Neural cell (in vitro differentiated cells): ENCODE data around the gene ZNF22. TPM values are rescaled to one million over a fixed set of nuclear protein-coding genes. Genes with fewer than 3 reads are reported as not detected.
"Not testable (repeated sequence)": the region's sequence is repeated elsewhere in the genome, so short reads cannot be mapped to it uniquely, and the experiment has no call there.

ENCODE experiments used
- H2AFZ ChIP-seq: fragments of 200-600, 300-800 bp; sonication (generic), shearing (Covaris generic); 2 replicates; pipeline ENCODE4 v1.6.0; 2014; ENCODE audit warnings: low read depth, mild to moderate bottlenecking, antibody characterized with exemption, low read length, moderate library complexity
- H3F3A ChIP-seq: fragments of 200-600 bp; shearing (Covaris generic); 2 replicates; pipeline ENCODE4 v1.6.1; 2016; ENCODE audit warnings: mild to moderate bottlenecking, moderate library complexity, mixed read lengths, antibody characterized with exemption, low read length; ENCODE audit not compliant: insufficient read depth, poor library complexity, severe bottlenecking
- H3K27ac ChIP-seq: fragments of 200-600, 300-800 bp; sonication (generic), shearing (Covaris generic); 2 replicates; pipeline ENCODE4 v1.5.1; 2014; ENCODE audit warnings: mild to moderate bottlenecking, low read length, moderate library complexity
- H3K27me3 ChIP-seq: fragments of 300-800, 200-600 bp; sonication (generic), shearing (Covaris generic); 2 replicates; pipeline ENCODE4 v1.6.0; 2014; ENCODE audit warnings: mild to moderate bottlenecking, low read depth, low read length, moderate library complexity; ENCODE audit not compliant: insufficient read depth
- H3K36me3 ChIP-seq: fragments of 300-800, 200-600 bp; sonication (generic), shearing (Covaris generic); 2 replicates; pipeline ENCODE4 v1.5.1; 2014; ENCODE audit warnings: mild to moderate bottlenecking, antibody characterized with exemption, low read length, moderate library complexity; ENCODE audit not compliant: insufficient read depth
- H3K4me2 ChIP-seq: fragments of 300-800, 200-600 bp; sonication (generic), shearing (Covaris generic); 2 replicates; pipeline ENCODE4 v1.6.0; 2014; ENCODE audit warnings: mild to moderate bottlenecking, low read length
- H3K4me3 ChIP-seq: fragments of 300-800, 200-600 bp; sonication (generic), shearing (Covaris generic); 2 replicates; pipeline ENCODE4 v1.5.1; 2014; ENCODE audit warnings: mild to moderate bottlenecking, low read length, moderate library complexity
- H3K79me2 ChIP-seq: fragments of 200-600 bp; shearing (Covaris generic); replicated peaks from 2 replicates; pipeline ENCODE4 v1.6.0; 2014; ENCODE audit warnings: mild to moderate bottlenecking, low read length, moderate library complexity; ENCODE audit not compliant: insufficient read depth
- H3K9ac ChIP-seq: fragments of 300-800, 200-600 bp; sonication (generic), shearing (Covaris generic); 2 replicates; pipeline ENCODE4 v1.6.1; 2016; ENCODE audit warnings: mild to moderate bottlenecking, low read length, mixed read lengths
- H3K9me2 ChIP-seq: fragments of 200-600 bp; shearing (Covaris generic); 2 replicates; pipeline ENCODE4 v1.6.1; 2016; ENCODE audit warnings: mild to moderate bottlenecking, low read length, mixed read lengths; ENCODE audit not compliant: insufficient read depth
- H3K9me3 ChIP-seq: fragments of 200-600, 300-800 bp; sonication (generic), shearing (Covaris generic); 2 replicates; pipeline ENCODE4 v1.6.1; 2016; ENCODE audit warnings: mild to moderate bottlenecking, mixed run types, low read length, moderate library complexity, mixed read lengths
- H4K20me1 ChIP-seq: fragments of 200-600 bp; shearing (Covaris generic); 2 replicates; pipeline ENCODE4 v1.6.1; 2016; ENCODE audit warnings: mild to moderate bottlenecking, mixed run types; ENCODE audit not compliant: insufficient read depth
- CTCF ChIP-seq: fragments of 450-650 bp; IDR thresholded peaks from 2 replicates; pipeline ENCODE4 v1.5.1; 2014; ENCODE audit warnings: antibody characterized with exemption, mild to moderate bottlenecking, moderate library complexity; ENCODE audit not compliant: poor library complexity, severe bottlenecking
- EP300 ChIP-seq: fragments of 450-650 bp; conservative IDR thresholded peaks from 2 replicates; pipeline ENCODE4 v1.6.1; 2014; ENCODE audit warnings: antibody characterized with exemption, mild to moderate bottlenecking, moderate library complexity; ENCODE audit not compliant: poor library complexity, severe bottlenecking
- EZH2 ChIP-seq: fragments of 200-600, 300-800 bp; shearing (Covaris generic), sonication (generic); IDR thresholded peaks from 2 replicates; pipeline ENCODE4 v1.6.1; 2014; ENCODE audit warnings: antibody characterized with exemption, low read length, borderline replicate concordance, mild to moderate bottlenecking; ENCODE audit not compliant: insufficient read depth, poor library complexity, severe bottlenecking
- MXI1 ChIP-seq: fragments of 450-650 bp; conservative IDR thresholded peaks from 2 replicates; pipeline ENCODE4 v1.6.1; 2014; ENCODE audit warnings: antibody characterized with exemption, mild to moderate bottlenecking; ENCODE audit not compliant: poor library complexity, severe bottlenecking
- POLR2AphosphoS5 ChIP-seq: IDR thresholded peaks from 2 replicates; pipeline ENCODE4 v1.6.1; 2012
- RAD21 ChIP-seq: fragments of 450-650 bp; conservative IDR thresholded peaks from 2 replicates; pipeline ENCODE4 v1.6.1; 2014; ENCODE audit warnings: antibody characterized with exemption, mild to moderate bottlenecking, moderate library complexity
- REST ChIP-seq: IDR thresholded peaks from 2 replicates; pipeline ENCODE4 v1.6.1; 2012; ENCODE audit warnings: borderline replicate concordance
- SMC3 ChIP-seq: fragments of 450-650 bp; conservative IDR thresholded peaks from 2 replicates; pipeline ENCODE4 v1.6.1; 2014; ENCODE audit warnings: antibody characterized with exemption, mild to moderate bottlenecking, moderate library complexity; ENCODE audit not compliant: poor library complexity
- TAF1 ChIP-seq: IDR thresholded peaks from 2 replicates; pipeline ENCODE4 v1.6.1; 2012; ENCODE audit warnings: low read depth
- polyA plus RNA-seq: library from polyadenylated mRNA; depleted of rRNA; stranded (reverse); fragments of >200 nt; gene quantifications from 2 replicates; pipeline ENCODE4 v1.2.3, GENCODE V29; 2014

Gene ZNF22
- polyA plus RNA-seq, 1 donor from 2014 or later = 32.9 TPM

- no peak overlapping the region for H3K9ac ChIP-seq
- no peaks in the 10 kb centered on the region for H3K9me2 ChIP-seq
- H3K4me3 ChIP-seq = no peak overlapping the region
- H3K36me3 ChIP-seq = no peaks in the 10 kb centered on the region
- no peaks in the 10 kb centered on the region for H3F3A ChIP-seq
- H4K20me1 ChIP-seq = no peaks in the 10 kb centered on the region
- peaks cover 14% of the 10 kb centered on the region for H3K79me2 ChIP-seq
- H3K4me2 ChIP-seq = no peak overlapping the region
- H2AFZ ChIP-seq = no peak overlapping the region
- no peak overlapping the region for H3K27ac ChIP-seq
- no peaks in the 10 kb centered on the region for H3K9me3 ChIP-seq
- TF ChIP-seq REST (no peak), EP300 (no peak), CTCF (no peak), TAF1 (no peak), EZH2 (no peak), RAD21 (no peak), MXI1 (no peak), POLR2AphosphoS5 (no peak), SMC3 (no peak)
- H3K27me3 ChIP-seq = no peaks in the 10 kb centered on the region
Measured at GRCh38 chr10:45006276-45007030, 5.7 kb downstream of the ZNF22 start.

GRCh38 chr10:45008524-45009161 is 7.9 kb downstream of the ZNF22 start:
- H2AFZ ChIP-seq = no peak overlapping the region
- peak; percentile 84 for TF ChIP-seq SMC3
- TF ChIP-seq POLR2AphosphoS5 = no peak
- TF ChIP-seq CTCF = peak; percentile 88
- peak; percentile 93 for TF ChIP-seq RAD21
- TF ChIP-seq MXI1 = no peak
- H3K9me2 ChIP-seq = no peaks in the 10 kb centered on the region
- H3K79me2 ChIP-seq = no peaks in the 10 kb centered on the region
- no peaks in the 10 kb centered on the region for H3K27me3 ChIP-seq
- H3K9ac ChIP-seq = no peak overlapping the region
- H3K36me3 ChIP-seq = no peaks in the 10 kb centered on the region
- no peak overlapping the region for H3K4me2 ChIP-seq
- no peaks in the 10 kb centered on the region for H3F3A ChIP-seq
- no peak overlapping the region for H3K4me3 ChIP-seq
- no peaks in the 10 kb centered on the region for H4K20me1 ChIP-seq
- no peak overlapping the region for H3K27ac ChIP-seq
- no peaks in the 10 kb centered on the region for H3K9me3 ChIP-seq

DNA sequence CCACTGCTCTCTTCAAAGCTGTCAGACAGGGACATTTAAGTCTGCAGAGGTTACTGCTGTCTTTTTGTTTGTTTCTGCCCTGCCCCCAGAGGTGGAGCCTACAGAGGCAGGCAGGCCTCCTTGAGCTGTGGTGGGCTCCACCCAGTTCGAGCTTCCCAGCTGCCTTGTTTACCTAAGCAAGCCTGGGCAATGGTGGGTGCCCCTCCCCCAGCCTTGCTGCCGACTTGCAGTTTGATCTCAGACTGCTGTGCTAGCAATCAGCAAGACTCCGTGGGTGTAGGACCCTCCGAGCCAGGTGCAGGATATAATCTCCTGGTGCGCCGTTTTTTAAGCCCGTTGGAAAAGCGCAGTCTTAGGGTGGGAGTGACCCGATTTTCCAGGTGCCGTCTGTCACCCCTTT is 13.8 kb downstream of the ZNF22 start:
- H3K9me3 ChIP-seq, H3K27me3 ChIP-seq, H3K27ac ChIP-seq, H3K79me2 ChIP-seq, H3K9ac ChIP-seq, H3K4me3 ChIP-seq, H3F3A ChIP-seq, H4K20me1 ChIP-seq, H3K36me3 ChIP-seq, H3K9me2 ChIP-seq, H3K4me2 ChIP-seq, H2AFZ ChIP-seq: not testable (repeated sequence)
